ENCODE results near the gene BRWD1. TPM values are rescaled to one million over a fixed set of nuclear protein-coding genes. Genes with fewer than 3 reads are reported as not detected.

The BRWD1 gene
- total RNA-seq, 2 experiments from 2014 or later: 53.2 to 61.7 TPM

GRCh38 chr21:39316729-39317128 lies 3.3 kb upstream of the BRWD1 start:
- CTCF ChIA-PET (ENCODE audit: unreplicated experiment): interaction anchor here (1.6 kb wide), 1 partner anchor 71 kb away, joined by 5 read pairs; no protein-coding TSS in a partner anchor
- intact Hi-C loops (cut with micrococcal nuclease; ENCODE audit: unreplicated experiment): no loop called here
- no peak for DNase-seq (ENCODE audit: low spot score)

GRCh38 chr21:39315603-39316445 lies 2.4 kb upstream of the BRWD1 start:
- Histone ChIP-seq H3K4me3 (ENCODE audit: low read depth, low read length, poor library complexity, severe bottlenecking) (peak overlapping the region; percentile 9), H3K36me3 (ENCODE audit: insufficient read depth, low read length) (peaks cover 12% of the 10 kb centered on the region), H4K20me1 (ENCODE audit: insufficient read depth, low read length) (peaks cover 9% of the 10 kb centered on the region), H3K79me2 (ENCODE audit: insufficient read depth, low read depth, low read length) (peaks cover 24% of the 10 kb centered on the region), H3K4me2 (ENCODE audit: low read length) (peak overlapping the region; percentile 57), H3K4me1 (ENCODE audit: insufficient read depth, low read length, poor library complexity, severe bottlenecking) (peaks cover 68% of the 10 kb centered on the region), H3K9me3 (ENCODE audit: low read length) (no peaks in the 10 kb centered on the region), H3K27ac (ENCODE audit: low read depth, low read length, poor library complexity, severe bottlenecking) (peak overlapping the region; percentile 90), H2AFZ (ENCODE audit: low read length) (peak overlapping the region; percentile 75; the same call in 1 of the 2 replicates), H3K9me2 (ENCODE audit: insufficient read depth, low read length) (no peaks in the 10 kb centered on the region)
- ChIA-PET CTCF (ENCODE audit: unreplicated experiment) (no interaction called here), POLR2A (interaction anchor here (0.6 to 7.6 kb wide), 9 partner anchors 11 to 72 kb away, joined by 3 to 50 read pairs (median 8); partner anchors contain the start of gene HMGN1)
- intact Hi-C loops (cut with micrococcal nuclease; ENCODE audit: unreplicated experiment): no loop called here
- peak; percentile 19 for DNase-seq (ENCODE audit: low spot score)
- BruUV-seq (replicated peaks): no TSS peak
- TF ChIP-seq CTCF (conservative IDR thresholded peaks at IDR 0.05; ENCODE audit: low read length) (0 out of 2 replicates have a peak, but pooled peaks have one; percentile 1), EZH2phosphoT487 (IDR thresholded peaks at IDR 0.05; ENCODE audit: borderline replicate concordance, low read depth, low read length) (no peak)

More at GRCh38 chr21:39316729-39317128, 3.3 kb upstream of the BRWD1 start:
- Histone ChIP-seq H4K20me1 (ENCODE audit: insufficient read depth, low read length) (peaks cover 4% of the 10 kb centered on the region), H3K9me3 (ENCODE audit: low read length) (no peaks in the 10 kb centered on the region), H3K36me3 (ENCODE audit: insufficient read depth, low read length) (peaks cover 5% of the 10 kb centered on the region), H2AFZ (ENCODE audit: low read length) (peak overlapping the region; percentile 75; the same call in 1 of the 2 replicates), H3K79me2 (ENCODE audit: insufficient read depth, low read depth, low read length) (peaks cover 15% of the 10 kb centered on the region), H3K4me1 (ENCODE audit: insufficient read depth, low read length, poor library complexity, severe bottlenecking) (peaks cover 69% of the 10 kb centered on the region), H3K4me3 (ENCODE audit: low read depth, low read length, poor library complexity, severe bottlenecking) (no peak overlapping the region), H3K4me2 (ENCODE audit: low read length) (peak overlapping the region; percentile 57), H3K27ac (ENCODE audit: low read depth, low read length, poor library complexity, severe bottlenecking) (peak overlapping the region; percentile 90), H3K9me2 (ENCODE audit: insufficient read depth, low read length) (no peaks in the 10 kb centered on the region)
- BruUV-seq (replicated peaks): no TSS peak
- TF ChIP-seq CTCF (conservative IDR thresholded peaks at IDR 0.05; ENCODE audit: low read length) (no peak), EZH2phosphoT487 (IDR thresholded peaks at IDR 0.05; ENCODE audit: borderline replicate concordance, low read depth, low read length) (no peak)
- POLR2A ChIA-PET: interaction anchor here (0.6 to 7.6 kb wide), 11 partner anchors 10 to 133 kb away, joined by 3 to 50 read pairs (median 6); partner anchors contain the start of genes HMGN1 and PSMG1
